ENCODE data around the gene HSPA9. TPM values are rescaled to one million over a fixed set of nuclear protein-coding genes. Genes with fewer than 3 reads are reported as not detected.

Gene HSPA9
- polyA plus RNA-seq, 1 donor from 2014 or later, result 280 TPM

DNA sequence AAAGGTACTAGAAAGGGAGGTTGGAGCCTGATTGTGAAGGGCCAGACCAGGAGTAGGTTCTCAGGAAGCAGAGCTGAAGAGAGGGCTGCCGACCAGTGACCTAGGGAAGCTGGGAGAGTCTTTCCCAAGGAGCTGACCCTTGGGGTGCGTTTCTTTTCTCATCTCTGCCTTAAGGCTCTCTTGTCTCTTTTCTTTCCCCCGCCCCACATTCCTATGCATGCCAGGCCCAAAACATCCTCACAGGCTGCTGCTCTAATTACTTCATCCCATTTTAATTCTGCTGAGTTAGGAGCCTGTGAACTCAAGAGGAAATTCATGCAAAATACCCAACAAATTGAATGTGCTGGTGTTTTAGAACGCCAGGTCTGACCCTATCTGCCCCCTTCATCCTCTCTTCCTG, 46.9 kb upstream of the HSPA9 start:
- Histone ChIP-seq H3K79me2 (replicated peaks; ENCODE audit: insufficient read depth, low read length) (no peaks in the 10 kb centered on the region), H3K9ac (ENCODE audit: low read length) (no peak overlapping the region), H3K4me2 (ENCODE audit: low read length) (no peak overlapping the region), H3K9me3 (ENCODE audit: low read length) (no peaks in the 10 kb centered on the region), H3K4me3 (ENCODE audit: low read length) (no peak overlapping the region), H3K27ac (ENCODE audit: low read length) (no peak overlapping the region), H4K20me1 (ENCODE audit: insufficient read depth) (no peaks in the 10 kb centered on the region), H3K9me2 (ENCODE audit: insufficient read depth, low read length) (no peaks in the 10 kb centered on the region), H3F3A (ENCODE audit: insufficient read depth, low read length, poor library complexity, severe bottlenecking) (no peaks in the 10 kb centered on the region), H3K27me3 (ENCODE audit: insufficient read depth, low read depth, low read length) (no peaks in the 10 kb centered on the region), H3K36me3 (ENCODE audit: insufficient read depth, low read length) (no peaks in the 10 kb centered on the region), H2AFZ (ENCODE audit: low read depth, low read length) (no peak overlapping the region)
- TF ChIP-seq RAD21 (conservative IDR thresholded peaks at IDR 0.05), result no peak
- no peak for TF ChIP-seq EZH2 (IDR thresholded peaks at IDR 0.05; ENCODE audit: borderline replicate concordance, insufficient read depth, low read length, poor library complexity, severe bottlenecking)
- TF ChIP-seq, protein P1, sequence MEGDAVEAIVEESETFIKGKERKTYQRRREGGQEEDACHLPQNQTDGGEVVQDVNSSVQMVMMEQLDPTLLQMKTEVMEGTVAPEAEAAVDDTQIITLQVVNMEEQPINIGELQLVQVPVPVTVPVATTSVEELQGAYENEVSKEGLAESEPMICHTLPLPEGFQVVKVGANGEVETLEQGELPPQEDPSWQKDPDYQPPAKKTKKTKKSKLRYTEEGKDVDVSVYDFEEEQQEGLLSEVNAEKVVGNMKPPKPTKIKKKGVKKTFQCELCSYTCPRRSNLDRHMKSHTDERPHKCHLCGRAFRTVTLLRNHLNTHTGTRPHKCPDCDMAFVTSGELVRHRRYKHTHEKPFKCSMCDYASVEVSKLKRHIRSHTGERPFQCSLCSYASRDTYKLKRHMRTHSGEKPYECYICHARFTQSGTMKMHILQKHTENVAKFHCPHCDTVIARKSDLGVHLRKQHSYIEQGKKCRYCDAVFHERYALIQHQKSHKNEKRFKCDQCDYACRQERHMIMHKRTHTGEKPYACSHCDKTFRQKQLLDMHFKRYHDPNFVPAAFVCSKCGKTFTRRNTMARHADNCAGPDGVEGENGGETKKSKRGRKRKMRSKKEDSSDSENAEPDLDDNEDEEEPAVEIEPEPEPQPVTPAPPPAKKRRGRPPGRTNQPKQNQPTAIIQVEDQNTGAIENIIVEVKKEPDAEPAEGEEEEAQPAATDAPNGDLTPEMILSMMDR (IDR thresholded peaks at IDR 0.05; ENCODE audit: poor library complexity, severe bottlenecking), result no peak
- no peak for TF ChIP-seq MXI1 (conservative IDR thresholded peaks at IDR 0.05; ENCODE audit: poor library complexity, severe bottlenecking)
- no peak for TF ChIP-seq SMC3 (conservative IDR thresholded peaks at IDR 0.05; ENCODE audit: poor library complexity)
- no peak for TF ChIP-seq TAF1 (IDR thresholded peaks at IDR 0.05; ENCODE audit: low read depth)
- no peak for TF ChIP-seq POLR2AphosphoS5 (IDR thresholded peaks at IDR 0.05)
- no peak for TF ChIP-seq EP300 (conservative IDR thresholded peaks at IDR 0.05; ENCODE audit: poor library complexity, severe bottlenecking)

DNA sequence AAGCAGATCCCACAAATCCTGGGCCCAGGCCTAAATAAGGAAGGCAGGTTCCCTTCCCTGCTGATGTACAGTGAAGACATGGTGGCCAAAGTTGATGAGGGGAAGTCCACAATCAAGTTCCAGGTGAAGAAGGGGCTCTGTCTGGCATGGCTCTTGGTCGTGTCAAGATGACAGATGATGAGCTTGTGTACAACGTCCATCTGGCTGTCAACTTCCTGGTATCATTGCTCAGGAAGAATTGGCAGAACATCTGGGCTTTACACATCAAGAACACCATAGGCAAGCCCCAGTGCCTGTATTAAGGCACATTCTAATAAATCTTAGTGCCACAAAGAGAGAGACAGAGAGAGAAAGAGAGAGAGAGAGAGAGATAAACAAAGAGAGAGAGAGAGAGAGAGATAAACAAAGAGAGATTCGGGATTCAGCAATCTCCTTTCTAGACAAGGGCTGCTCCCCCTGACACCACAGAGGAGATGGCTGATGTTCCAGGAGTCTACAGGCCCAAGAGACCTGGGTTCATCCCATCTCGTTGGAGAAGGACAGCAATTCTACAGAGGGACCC, 45.5 kb upstream of the HSPA9 start:
- Histone ChIP-seq H3K27me3 (ENCODE audit: insufficient read depth, low read depth, low read length) (no peaks in the 10 kb centered on the region), H3K4me2 (ENCODE audit: low read length) (no peak overlapping the region), H3K9me2 (ENCODE audit: insufficient read depth, low read length) (no peaks in the 10 kb centered on the region), H3K36me3 (ENCODE audit: insufficient read depth, low read length) (no peaks in the 10 kb centered on the region), H2AFZ (ENCODE audit: low read depth, low read length) (no peak overlapping the region), H3K4me3 (ENCODE audit: low read length) (no peak overlapping the region), H3K9ac (ENCODE audit: low read length) (no peak overlapping the region), H3K27ac (ENCODE audit: low read length) (no peak overlapping the region), H3K9me3 (ENCODE audit: low read length) (no peaks in the 10 kb centered on the region), H3K79me2 (replicated peaks; ENCODE audit: insufficient read depth, low read length) (no peaks in the 10 kb centered on the region), H3F3A (ENCODE audit: insufficient read depth, low read length, poor library complexity, severe bottlenecking) (no peaks in the 10 kb centered on the region), H4K20me1 (ENCODE audit: insufficient read depth) (no peaks in the 10 kb centered on the region)
- no peak for TF ChIP-seq MXI1 (conservative IDR thresholded peaks at IDR 0.05; ENCODE audit: poor library complexity, severe bottlenecking)
- TF ChIP-seq, protein P1 (IDR thresholded peaks at IDR 0.05; ENCODE audit: poor library complexity, severe bottlenecking), result no peak
- TF ChIP-seq EP300 (conservative IDR thresholded peaks at IDR 0.05; ENCODE audit: poor library complexity, severe bottlenecking), result no peak
- no peak for TF ChIP-seq RAD21 (conservative IDR thresholded peaks at IDR 0.05)
- TF ChIP-seq EZH2 (IDR thresholded peaks at IDR 0.05; ENCODE audit: borderline replicate concordance, insufficient read depth, low read length, poor library complexity, severe bottlenecking), result no peak
- no peak for TF ChIP-seq SMC3 (conservative IDR thresholded peaks at IDR 0.05; ENCODE audit: poor library complexity)

DNA sequence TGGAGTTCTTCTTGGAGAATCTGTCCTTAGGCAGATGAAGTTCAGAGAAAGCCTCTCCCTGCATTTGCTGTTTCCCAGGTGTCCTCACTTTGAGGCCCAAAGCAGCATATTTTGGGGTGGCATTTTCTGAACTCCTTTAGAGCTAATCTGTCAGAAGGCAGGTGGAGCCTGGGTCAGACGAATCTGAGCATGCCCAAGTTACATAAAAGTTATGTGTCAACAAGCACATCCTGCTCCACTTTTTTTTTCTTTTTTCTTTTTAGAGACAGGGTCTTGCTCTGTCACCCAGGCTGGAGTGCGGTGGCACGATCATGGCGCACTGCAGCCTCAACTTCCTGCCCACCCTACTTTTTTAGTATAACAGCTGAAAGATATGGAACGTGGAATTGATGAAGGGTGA, 41.3 kb upstream of the HSPA9 start:
- Histone ChIP-seq H4K20me1 (ENCODE audit: insufficient read depth) (no peaks in the 10 kb centered on the region), H3K4me2 (ENCODE audit: low read length) (no peak overlapping the region), H3K9ac (ENCODE audit: low read length) (no peak overlapping the region), H3K79me2 (replicated peaks; ENCODE audit: insufficient read depth, low read length) (no peaks in the 10 kb centered on the region), H3K27ac (ENCODE audit: low read length) (no peak overlapping the region), H3K9me2 (ENCODE audit: insufficient read depth, low read length) (no peaks in the 10 kb centered on the region), H3K4me3 (ENCODE audit: low read length) (no peak overlapping the region), H3K36me3 (ENCODE audit: insufficient read depth, low read length) (no peaks in the 10 kb centered on the region), H3K27me3 (ENCODE audit: insufficient read depth, low read depth, low read length) (no peaks in the 10 kb centered on the region), H3K9me3 (ENCODE audit: low read length) (no peaks in the 10 kb centered on the region), H3F3A (ENCODE audit: insufficient read depth, low read length, poor library complexity, severe bottlenecking) (no peaks in the 10 kb centered on the region), H2AFZ (ENCODE audit: low read depth, low read length) (no peak overlapping the region)
- TF ChIP-seq, protein P1 (IDR thresholded peaks at IDR 0.05; ENCODE audit: poor library complexity, severe bottlenecking), result no peak
- TF ChIP-seq EP300 (conservative IDR thresholded peaks at IDR 0.05; ENCODE audit: poor library complexity, severe bottlenecking) (no peak), POLR2AphosphoS5 (IDR thresholded peaks at IDR 0.05) (no peak), EZH2 (IDR thresholded peaks at IDR 0.05; ENCODE audit: borderline replicate concordance, insufficient read depth, low read length, poor library complexity, severe bottlenecking) (no peak), SMC3 (conservative IDR thresholded peaks at IDR 0.05; ENCODE audit: poor library complexity) (no peak), RAD21 (conservative IDR thresholded peaks at IDR 0.05) (no peak), REST (IDR thresholded peaks at IDR 0.05; ENCODE audit: borderline replicate concordance) (no peak), MXI1 (conservative IDR thresholded peaks at IDR 0.05; ENCODE audit: poor library complexity, severe bottlenecking) (no peak), TAF1 (IDR thresholded peaks at IDR 0.05; ENCODE audit: low read depth) (no peak)

Data from neural cell (in vitro differentiated cells).